Gastrocnemius medialis (tissue), 4 donors: Measurements from ENCODE around the gene FLT4. TPM values are rescaled to one million over a fixed set of nuclear protein-coding genes. Genes with fewer than 3 reads are reported as not detected.
"Not testable (repeated sequence)": the region's sequence is repeated elsewhere in the genome, so short reads cannot be mapped to it uniquely, and the experiment has no call there.

Experiments
- ATAC-seq, 2 donors: fragments of 150-250 bp; one replicate each; pipeline ENCODE4 v1.9.1; 2016
- DNase-seq, 2 donors: peaks; one replicate each; pipeline ENCODE4 v3.0.0-alpha.2; 2019
- H3K27ac ChIP-seq, 4 donors: fragments of 200-600 bp; sonication (generic); 1 replicate in 1 of 4; 2 replicates in 3 of 4; pipeline ENCODE4 v1.5.1; 2016 to 2018; ENCODE audit warnings: mild to moderate bottlenecking in 2 of 4, moderate library complexity in 1 of 4
- H3K27me3 ChIP-seq, 3 donors: fragments of 200-600 bp; sonication (generic) in 2 of 3; 1 replicate in 1 of 3; 2 replicates in 2 of 3; pipeline versions ENCODE4 v1.5.1 to v1.6.0; 2016 to 2019; ENCODE audit warnings: mild to moderate bottlenecking in 1 of 3, moderate library complexity in 1 of 3
- H3K36me3 ChIP-seq, 2 donors: fragments of 200-600 bp; sonication (generic) in 1 of 2; one replicate each; pipeline ENCODE4 v1.5.1; 2017 to 2018
- H3K4me1 ChIP-seq, 2 donors: fragments of 200-600 bp; sonication (generic) in 1 of 2; one replicate each; pipeline ENCODE4 v1.5.1; 2016 to 2017; ENCODE audit warnings: mild to moderate bottlenecking in 2 of 2
- H3K4me3 ChIP-seq, 4 donors: fragments of 200-600 bp; sonication (generic) in 3 of 4; 1 replicate in 1 of 4; 2 replicates in 3 of 4; pipeline ENCODE4 v1.5.1; 2016 to 2019; ENCODE audit warnings: mild to moderate bottlenecking in 2 of 4
- H3K9me3 ChIP-seq, 3 donors: fragments of 200-600 bp; sonication (generic) in 2 of 3; 1 replicate in 1 of 3; 2 replicates in 2 of 3; pipeline ENCODE4 v1.5.1; 2016 to 2019
- POLR2A ChIP-seq, 2 donors: fragments of 450-650 bp; IDR thresholded peaks; one replicate each; pipeline ENCODE4 v1.6.1; 2017; ENCODE audit warnings: antibody characterized with exemption in 2 of 2, mild to moderate bottlenecking in 2 of 2, moderate library complexity in 2 of 2
- in situ Hi-C, 4 donors: fragments of 200-750 bp; cut with MboI; loops; one replicate each; pipeline versions ENCODE4 v1.15.0 to v1.8.0; 2017; ENCODE audit warnings: low sequenced_read_pairs in 4 of 4
- intact Hi-C: fragments of 100-400 bp; cut with DNase I; formaldehyde crosslinking; loops from one replicate; pipeline ENCODE4 v1.15.1; 2023; ENCODE audit warnings: low total_unique reads
- total RNA-seq, 4 donors: library from RNA; depleted of rRNA; stranded (reverse); fragments of >200 nt; gene quantifications; one replicate each; pipeline versions ENCODE4 v1.1.0 to v1.2.3, GENCODE V29; 2016
- TF ChIP-seq, protein P1 (sequence below), 5 experiments: fragments of 450-650 bp in 3 of 5; fragments of 200-600 bp in 2 of 5; sonication (generic) in 2 of 5; IDR thresholded peaks in 4 of 5; conservative IDR thresholded peaks in 1 of 5; 1 replicate in 4 of 5; 2 replicates in 1 of 5; pipeline ENCODE4 v1.5.1; 2016 to 2019; ENCODE audit warnings: antibody characterized with exemption in 5 of 5, mild to moderate bottlenecking in 3 of 5, moderate library complexity in 3 of 5

The FLT4 gene
- total RNA-seq, 4 donors from 2014 or later = 2.6 to 4.7 (median 2.9) TPM

DNA sequence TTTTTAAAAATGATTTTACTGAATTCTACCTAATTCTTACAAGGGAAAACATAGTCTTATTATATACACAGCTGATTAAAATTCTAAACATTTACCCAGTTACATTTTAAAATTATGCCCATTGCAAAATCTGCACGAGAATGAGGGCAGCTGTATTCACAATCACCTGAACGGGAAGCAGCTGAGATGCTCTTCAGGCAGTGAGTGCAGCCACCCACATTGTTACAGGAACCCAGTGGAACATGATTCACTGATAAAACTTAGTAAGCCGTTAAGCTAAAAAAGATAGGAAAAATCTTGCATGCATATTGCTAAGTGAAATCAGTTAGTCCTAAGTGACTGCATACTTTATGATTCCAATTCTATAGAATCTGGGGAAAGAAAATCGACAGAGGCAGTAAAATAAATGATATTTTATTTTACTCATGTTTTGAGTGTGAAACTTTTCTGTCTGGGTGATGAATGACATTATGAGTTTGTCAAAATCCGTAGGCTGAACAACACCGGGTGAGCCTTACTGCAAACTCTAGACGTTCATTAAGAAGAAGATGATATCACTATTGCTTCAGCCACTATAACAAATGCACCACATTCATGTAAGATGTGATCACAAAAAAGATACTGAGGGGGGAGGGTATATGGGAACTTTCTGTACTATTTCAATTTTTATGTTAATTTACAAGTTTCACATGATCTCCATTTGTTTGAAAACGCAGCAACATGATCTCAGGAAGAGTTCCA, 39.1 kb upstream of the FLT4 start:
- H3K36me3 ChIP-seq = no peaks in the 10 kb centered on the region
- no peaks in the 10 kb centered on the region for H3K9me3 ChIP-seq
- no peak overlapping the region for H3K4me3 ChIP-seq
- in situ Hi-C loops = no loop called here
- intact Hi-C loops = no loop called here
- ATAC-seq (no peak), DNase-seq (no peak)
- peaks cover 0 to 7% (median 0%) of the 10 kb centered on the region in 3 donors for H3K27me3 ChIP-seq
- H3K4me1 ChIP-seq = no peaks in the 10 kb centered on the region
- H3K27ac ChIP-seq = no peak overlapping the region
- TF ChIP-seq, protein P1, sequence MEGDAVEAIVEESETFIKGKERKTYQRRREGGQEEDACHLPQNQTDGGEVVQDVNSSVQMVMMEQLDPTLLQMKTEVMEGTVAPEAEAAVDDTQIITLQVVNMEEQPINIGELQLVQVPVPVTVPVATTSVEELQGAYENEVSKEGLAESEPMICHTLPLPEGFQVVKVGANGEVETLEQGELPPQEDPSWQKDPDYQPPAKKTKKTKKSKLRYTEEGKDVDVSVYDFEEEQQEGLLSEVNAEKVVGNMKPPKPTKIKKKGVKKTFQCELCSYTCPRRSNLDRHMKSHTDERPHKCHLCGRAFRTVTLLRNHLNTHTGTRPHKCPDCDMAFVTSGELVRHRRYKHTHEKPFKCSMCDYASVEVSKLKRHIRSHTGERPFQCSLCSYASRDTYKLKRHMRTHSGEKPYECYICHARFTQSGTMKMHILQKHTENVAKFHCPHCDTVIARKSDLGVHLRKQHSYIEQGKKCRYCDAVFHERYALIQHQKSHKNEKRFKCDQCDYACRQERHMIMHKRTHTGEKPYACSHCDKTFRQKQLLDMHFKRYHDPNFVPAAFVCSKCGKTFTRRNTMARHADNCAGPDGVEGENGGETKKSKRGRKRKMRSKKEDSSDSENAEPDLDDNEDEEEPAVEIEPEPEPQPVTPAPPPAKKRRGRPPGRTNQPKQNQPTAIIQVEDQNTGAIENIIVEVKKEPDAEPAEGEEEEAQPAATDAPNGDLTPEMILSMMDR (IDR thresholded peaks at IDR 0.05 in 4 of 5, conservative IDR thresholded peaks at IDR 0.05 in 1 of 5) = no peak
- no peak for TF ChIP-seq POLR2A (IDR thresholded peaks at IDR 0.05)

DNA sequence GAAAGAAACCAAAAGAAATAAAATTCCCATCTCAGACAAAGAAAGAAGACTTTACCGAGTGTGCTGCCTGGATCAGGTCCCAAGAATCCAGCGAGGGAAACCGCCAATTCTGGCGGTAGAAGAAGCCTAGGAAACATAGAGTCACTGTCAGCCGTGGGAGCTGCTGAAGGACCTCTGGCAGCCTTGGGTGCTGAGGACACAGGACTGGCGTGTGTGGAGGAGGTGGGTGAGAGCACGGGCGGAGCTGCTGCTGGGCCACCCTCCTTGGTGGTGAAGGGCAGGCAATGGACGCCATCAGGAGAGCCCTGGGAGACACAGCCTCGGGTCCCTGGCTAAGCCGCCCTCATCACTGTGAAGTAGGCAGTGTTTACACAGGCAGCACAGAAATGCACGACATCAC, 37.4 kb upstream of the FLT4 start:
- ATAC-seq, H3K36me3 ChIP-seq, in situ Hi-C loops, H3K4me1 ChIP-seq, H3K27ac ChIP-seq, H3K9me3 ChIP-seq, H3K4me3 ChIP-seq, DNase-seq, intact Hi-C loops: not testable (repeated sequence)
- peaks cover 0 to 12% (median 0%) of the 10 kb centered on the region in 3 donors for H3K27me3 ChIP-seq

DNA sequence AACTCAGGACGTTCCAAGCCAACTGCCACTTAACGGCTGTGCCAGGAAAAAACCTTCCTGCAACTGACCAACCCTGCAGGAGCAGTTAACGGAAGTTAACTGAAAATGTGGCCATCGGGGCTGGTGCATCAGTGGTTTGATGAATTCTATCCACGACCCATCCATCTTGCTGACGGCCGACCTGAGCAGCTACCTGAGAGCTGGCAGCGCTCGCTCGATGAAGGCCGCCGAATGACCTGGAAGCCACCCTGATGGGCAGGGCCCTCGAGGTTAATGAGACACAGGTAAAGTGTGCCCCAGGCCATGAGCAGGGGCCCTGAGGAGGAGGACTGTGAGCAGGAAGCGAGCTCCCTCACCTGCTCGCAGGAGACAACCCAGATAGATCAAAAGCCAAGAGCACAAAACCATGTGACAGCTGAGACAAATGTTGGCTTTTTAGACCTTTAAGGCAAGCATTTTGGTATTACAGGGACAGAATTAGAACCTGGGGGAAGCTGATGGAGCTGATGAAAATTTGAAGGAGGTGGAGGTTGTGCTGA, 35.3 kb upstream of the FLT4 start:
- intact Hi-C loops (no loop called here), in situ Hi-C loops (no loop called here)
- Histone ChIP-seq H3K27me3 (peaks cover 0 to 12% (median 0%) of the 10 kb centered on the region in 3 donors), H3K27ac (no peak overlapping the region), H3K4me1 (no peaks in the 10 kb centered on the region), H3K36me3 (no peaks in the 10 kb centered on the region), H3K4me3 (no peak overlapping the region), H3K9me3 (no peaks in the 10 kb centered on the region)
- ATAC-seq (no peak), DNase-seq (no peak)
- TF ChIP-seq, protein P1 (IDR thresholded peaks at IDR 0.05 in 4 of 5, conservative IDR thresholded peaks at IDR 0.05 in 1 of 5) = no peak
- no peak for TF ChIP-seq POLR2A (IDR thresholded peaks at IDR 0.05)

DNA sequence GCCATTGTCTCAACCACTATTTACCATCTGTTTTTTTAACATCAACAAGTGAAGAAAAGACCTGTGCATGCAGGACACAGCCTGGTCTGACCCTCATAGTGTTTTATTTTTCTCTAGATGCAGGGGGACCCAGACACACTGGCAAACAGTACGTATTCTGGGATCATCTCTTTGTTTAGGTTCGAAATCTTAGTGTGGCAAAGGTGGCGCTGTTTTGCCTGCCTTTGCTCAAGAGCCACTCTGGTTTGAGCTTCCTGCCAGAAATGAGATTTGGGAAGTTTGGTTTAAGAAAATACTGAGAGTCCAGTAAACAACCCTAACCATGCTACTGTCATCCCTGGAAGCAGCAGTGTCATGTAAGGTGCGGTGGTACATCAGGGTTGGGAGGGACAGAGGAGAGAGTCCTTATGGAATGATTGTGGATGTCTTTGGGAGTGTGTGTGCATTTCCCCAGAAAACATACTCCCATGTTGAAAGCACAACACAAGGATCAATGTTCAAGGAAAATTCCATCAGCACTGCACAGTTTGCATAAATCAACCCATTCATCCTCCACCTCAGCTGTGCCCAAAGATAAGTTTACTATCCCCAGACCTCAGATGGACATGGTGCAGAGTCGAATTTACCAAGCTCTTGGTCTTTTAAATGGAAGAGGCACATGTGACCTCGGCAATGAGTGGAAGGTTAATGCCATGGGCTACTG, 34.0 kb upstream of the FLT4 start:
- no peaks in the 10 kb centered on the region for H3K9me3 ChIP-seq
- H3K4me1 ChIP-seq = no peaks in the 10 kb centered on the region
- H3K27me3 ChIP-seq = peaks cover 0 to 6% (median 3%) of the 10 kb centered on the region in 3 donors
- TF ChIP-seq, protein P1 (IDR thresholded peaks at IDR 0.05 in 4 of 5, conservative IDR thresholded peaks at IDR 0.05 in 1 of 5) = no peak
- no peak for TF ChIP-seq POLR2A (IDR thresholded peaks at IDR 0.05)
- DNase-seq = no peak
- H3K36me3 ChIP-seq = no peaks in the 10 kb centered on the region
- H3K27ac ChIP-seq = no peak overlapping the region
- H3K4me3 ChIP-seq = no peak overlapping the region
- no peak for ATAC-seq
- in situ Hi-C loops = no loop called here
- intact Hi-C loops = no loop called here

DNA sequence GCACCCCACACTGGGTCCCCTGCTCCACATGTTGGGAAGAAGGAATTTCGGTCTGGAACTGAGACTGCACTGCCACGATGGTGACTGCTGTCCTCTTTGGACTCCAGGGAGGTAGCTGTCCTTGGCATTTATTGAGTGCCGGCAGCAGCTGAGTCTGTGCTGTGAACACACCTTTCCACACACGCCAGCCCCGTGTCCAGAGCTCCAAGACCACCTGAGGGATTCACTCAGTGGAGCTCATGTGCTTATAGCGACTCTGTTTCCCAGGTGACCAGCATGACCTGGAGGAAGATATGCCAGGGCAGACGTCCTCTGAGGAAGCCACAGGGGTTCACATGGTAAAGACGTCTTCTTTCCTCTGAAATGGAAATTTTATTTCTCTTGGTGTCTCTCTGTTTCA, 33.2 kb upstream of the FLT4 start:
- TF ChIP-seq POLR2A (IDR thresholded peaks at IDR 0.05) = no peak
- TF ChIP-seq, protein P1 (IDR thresholded peaks at IDR 0.05 in 4 of 5, conservative IDR thresholded peaks at IDR 0.05 in 1 of 5) = no peak
- intact Hi-C loops (no loop called here), in situ Hi-C loops (no loop called here)
- Histone ChIP-seq H3K27me3 (peaks cover 0 to 5% (median 3%) of the 10 kb centered on the region in 3 donors), H3K9me3 (no peaks in the 10 kb centered on the region), H3K4me1 (no peaks in the 10 kb centered on the region), H3K27ac (no peak overlapping the region), H3K4me3 (no peak overlapping the region), H3K36me3 (no peaks in the 10 kb centered on the region)
- no peak for DNase-seq
- no peak for ATAC-seq

DNA sequence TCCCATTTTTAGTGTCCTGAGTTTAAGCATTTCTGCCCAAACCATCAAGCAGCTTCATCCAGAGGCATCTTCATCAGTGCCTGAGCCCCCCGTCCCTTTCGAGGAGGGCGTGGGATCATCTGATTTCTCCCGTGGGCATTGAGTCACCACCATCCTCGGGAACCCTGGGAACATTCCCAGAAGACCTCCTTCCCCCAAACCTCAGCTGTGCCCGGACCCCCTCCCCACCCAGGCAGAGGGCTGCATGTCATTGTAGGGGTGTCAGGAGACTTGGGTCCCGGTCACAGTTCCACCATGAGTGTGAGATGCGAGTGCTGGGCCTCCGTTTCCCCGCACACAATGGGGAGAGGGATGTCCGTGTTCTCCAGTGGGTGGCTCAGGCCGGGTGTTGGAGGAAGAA, 32.6 kb upstream of the FLT4 start:
- H3K36me3 ChIP-seq, H3K27ac ChIP-seq, H3K27me3 ChIP-seq, H3K9me3 ChIP-seq, ATAC-seq, in situ Hi-C loops, H3K4me3 ChIP-seq, H3K4me1 ChIP-seq, DNase-seq, intact Hi-C loops: not testable (repeated sequence)

DNA sequence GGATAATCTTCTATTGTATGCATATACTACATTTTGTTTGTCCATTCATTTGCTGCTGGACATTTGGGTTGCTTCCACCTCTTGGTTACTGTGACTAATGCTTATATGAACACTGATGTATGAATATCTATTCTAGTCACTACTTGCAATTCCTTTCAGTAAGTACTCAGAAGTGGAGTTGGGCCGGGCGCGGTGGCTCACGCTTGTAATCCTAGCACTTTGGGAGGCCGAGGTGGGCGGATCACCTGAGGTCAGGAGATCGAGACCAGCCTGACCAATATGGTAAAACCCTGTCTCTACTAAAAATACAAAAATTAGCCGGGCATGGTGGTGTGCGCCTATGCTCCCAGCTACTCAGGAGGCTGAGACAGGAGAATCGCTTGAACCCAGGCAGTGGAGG, 28.9 kb upstream of the FLT4 start:
- H3K9me3 ChIP-seq, H3K4me1 ChIP-seq, intact Hi-C loops, H3K36me3 ChIP-seq, H3K27ac ChIP-seq, DNase-seq, ATAC-seq, in situ Hi-C loops, H3K4me3 ChIP-seq: not testable (repeated sequence)
- peaks cover 10 to 13% (median 11%) of the 10 kb centered on the region in 3 donors for H3K27me3 ChIP-seq
